Measurements from ENCODE around the gene SLC12A7. TPM values are rescaled to one million over a fixed set of nuclear protein-coding genes. Genes with fewer than 3 reads are reported as not detected.
A peak's percentile ranks its signal among the peaks of the same experiment; 100 is the strongest.

The SLC12A7 gene
- total and polyA plus RNA-seq, 9 of the 15 experiments (the other 6 are each of a cell fraction or from before 2014, with no cell fraction given) = 0.01 to 3.1 (median 0.56) TPM

- no peak overlapping the region for H3K4me3 ChIP-seq
These were observed 3.6 kb downstream of the SLC12A7 start for GRCh38 chr5:1108023-1108864.

More at GRCh38 chr5:1108023-1108864, 3.6 kb downstream of the SLC12A7 start:
- ChIA-PET CTCF (ENCODE audit: low intra/inter-chr PET ratio) (no interaction called here), POLR2A (interaction anchor here (1.5 kb wide), 1 partner anchor 42 kb away, joined by 5 read pairs; no protein-coding TSS in a partner anchor)
- no peaks in the 10 kb centered on the region for H3K36me3 ChIP-seq (ENCODE audit: control insufficient read depth, insufficient read depth, low read length)
- intact Hi-C loops (cut with micrococcal nuclease) (no loop called here), in situ Hi-C loops (cut with MboI) (no loop called here)
- H3K9me1 ChIP-seq (ENCODE audit: control insufficient read depth, insufficient read depth, low read length) = no peaks in the 10 kb centered on the region
- H3K27ac ChIP-seq (ENCODE audit: extremely low read depth, low read depth, low read length) = no peak overlapping the region
- ATAC-seq (no peak), DNase-seq (ENCODE audit: extremely low read depth in 1 of 4, low spot score in 3 of 4) (no peak), FAIRE-seq (no peak)
- peaks cover 0 to 19% of the 10 kb centered on the region in 2 experiments; a peak in 3 of 5 replicates for H3K27me3 ChIP-seq (ENCODE audit: control insufficient read depth in 2 of 2, insufficient read depth in 2 of 2, low read length in 2 of 2)
- no peak overlapping the region for H2AFZ ChIP-seq (ENCODE audit: low read depth, low read length)
- WGBS (ENCODE audit: insufficient coverage, low coverage, missing lambda C conversion rate) = 72% methylated on average over 38 of the region's 39 CpGs
- TF ChIP-seq POLR2AphosphoS5 (IDR thresholded peaks at IDR 0.05; ENCODE audit: control insufficient read depth, insufficient read depth, low read depth, low read length) (no peak), MCM2 (IDR thresholded peaks at IDR 0.05; ENCODE audit: low read depth) (no peak), TFAP4 (CRISPR knock-in tag; IDR thresholded peaks at IDR 0.05; ENCODE audit: borderline replicate concordance) (0 out of 2 replicates have a peak, but pooled peaks have one; percentile 18), HES1 (IDR thresholded peaks at IDR 0.05; ENCODE audit: low read depth) (no peak), PHF20 (IDR thresholded peaks at IDR 0.05; ENCODE audit: partially characterized antibody) (peak; percentile 26), ZNF184 (CRISPR knock-in tag; IDR thresholded peaks at IDR 0.05) (no peak)
- TF ChIP-seq, protein P1, sequence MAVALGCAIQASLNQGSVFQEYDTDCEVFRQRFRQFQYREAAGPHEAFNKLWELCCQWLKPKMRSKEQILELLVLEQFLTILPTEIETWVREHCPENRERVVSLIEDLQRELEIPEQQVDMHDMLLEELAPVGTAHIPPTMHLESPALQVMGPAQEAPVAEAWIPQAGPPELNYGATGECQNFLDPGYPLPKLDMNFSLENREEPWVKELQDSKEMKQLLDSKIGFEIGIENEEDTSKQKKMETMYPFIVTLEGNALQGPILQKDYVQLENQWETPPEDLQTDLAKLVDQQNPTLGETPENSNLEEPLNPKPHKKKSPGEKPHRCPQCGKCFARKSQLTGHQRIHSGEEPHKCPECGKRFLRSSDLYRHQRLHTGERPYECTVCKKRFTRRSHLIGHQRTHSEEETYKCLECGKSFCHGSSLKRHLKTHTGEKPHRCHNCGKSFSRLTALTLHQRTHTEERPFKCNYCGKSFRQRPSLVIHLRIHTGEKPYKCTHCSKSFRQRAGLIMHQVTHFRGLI (CRISPR knock-in tag; IDR thresholded peaks at IDR 0.05) = no peak
- TF ChIP-seq, protein P2, sequence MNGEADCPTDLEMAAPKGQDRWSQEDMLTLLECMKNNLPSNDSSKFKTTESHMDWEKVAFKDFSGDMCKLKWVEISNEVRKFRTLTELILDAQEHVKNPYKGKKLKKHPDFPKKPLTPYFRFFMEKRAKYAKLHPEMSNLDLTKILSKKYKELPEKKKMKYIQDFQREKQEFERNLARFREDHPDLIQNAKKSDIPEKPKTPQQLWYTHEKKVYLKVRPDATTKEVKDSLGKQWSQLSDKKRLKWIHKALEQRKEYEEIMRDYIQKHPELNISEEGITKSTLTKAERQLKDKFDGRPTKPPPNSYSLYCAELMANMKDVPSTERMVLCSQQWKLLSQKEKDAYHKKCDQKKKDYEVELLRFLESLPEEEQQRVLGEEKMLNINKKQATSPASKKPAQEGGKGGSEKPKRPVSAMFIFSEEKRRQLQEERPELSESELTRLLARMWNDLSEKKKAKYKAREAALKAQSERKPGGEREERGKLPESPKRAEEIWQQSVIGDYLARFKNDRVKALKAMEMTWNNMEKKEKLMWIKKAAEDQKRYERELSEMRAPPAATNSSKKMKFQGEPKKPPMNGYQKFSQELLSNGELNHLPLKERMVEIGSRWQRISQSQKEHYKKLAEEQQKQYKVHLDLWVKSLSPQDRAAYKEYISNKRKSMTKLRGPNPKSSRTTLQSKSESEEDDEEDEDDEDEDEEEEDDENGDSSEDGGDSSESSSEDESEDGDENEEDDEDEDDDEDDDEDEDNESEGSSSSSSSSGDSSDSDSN (IDR thresholded peaks at IDR 0.05; ENCODE audit: borderline replicate concordance in 1 of 2, low read depth in 2 of 2, low read length in 2 of 2) = no peak
- TF ChIP-seq, protein P3, sequence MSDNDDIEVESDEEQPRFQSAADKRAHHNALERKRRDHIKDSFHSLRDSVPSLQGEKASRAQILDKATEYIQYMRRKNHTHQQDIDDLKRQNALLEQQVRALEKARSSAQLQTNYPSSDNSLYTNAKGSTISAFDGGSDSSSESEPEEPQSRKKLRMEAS (CRISPR knock-in tag; IDR thresholded peaks at IDR 0.05) = peak; percentile 18; the same call in 1 of the 2 replicates
- BruUV-seq (replicated peaks) = no TSS peak
- no peaks in the 10 kb centered on the region for H3K79me2 ChIP-seq (ENCODE audit: control insufficient read depth, insufficient read depth, low read length)
- 0 out of 4 replicates have a peak overlapping the region, but pooled peaks of 1 of the 2 experiments have one; percentile 12 for H3K9ac ChIP-seq (ENCODE audit: insufficient read depth in 1 of 2, low read depth in 2 of 2, low read length in 2 of 2)
- peaks cover 39 to 94% of the 10 kb centered on the region in 2 experiments; a peak in 4 of 5 replicates for H3K4me1 ChIP-seq (replicated peaks in 1 of 2; ENCODE audit: control insufficient read depth in 2 of 2, insufficient read depth in 2 of 2, low read length in 2 of 2)
- no peaks in the 10 kb centered on the region for H3K9me3 ChIP-seq (replicated peaks; ENCODE audit: control insufficient read depth, insufficient read depth, low read depth, low read length)
- peaks cover 4% of the 10 kb centered on the region; the same call in 1 of the 2 replicates for H4K20me1 ChIP-seq (replicated peaks; ENCODE audit: control insufficient read depth, insufficient read depth, low read length)
- H3K4me2 ChIP-seq (ENCODE audit: insufficient read depth, low read length) = no peak overlapping the region

Data from K562 (cell line).